Caco-2 (cell line): Measurements from ENCODE around the gene JUN. TPM values are rescaled to one million over a fixed set of nuclear protein-coding genes. Genes with fewer than 3 reads are reported as not detected.

ENCODE experiments used
- BruUV-seq: library from RNA; stranded (reverse); fragments of 400-500 nt; replicated peaks from 2 replicates; lab custom pipeline; 2021; lab: Mats Ljungman, UMichigan
- CTCF ChIA-PET: fragments of 300-600 bp; sonication (Branson Sonifier 250); formaldehyde crosslinking; loops from one replicate; lab custom pipeline; 2022; ENCODE audit warnings: antibody characterized with exemption; lab: Charles Lee
- POLR2A ChIA-PET: fragments of 300-600 bp; sonication (Branson Sonifier 250); formaldehyde crosslinking; loops from one replicate; lab custom pipeline; 2022; ENCODE audit warnings: antibody characterized with exemption; lab: Charles Lee
- DNase-seq, 2 experiments: peaks; one replicate each; pipeline versions ENCODE4 v3.0.0 to v3.0.0-alpha.2; 2020 to 2022
- H3K27me3 ChIP-seq: replicated peaks from 2 replicates; pipeline ENCODE4 v1.6.0; 2011; ENCODE audit warnings: low read length; ENCODE audit not compliant: control insufficient read depth, insufficient read depth
- H3K36me3 ChIP-seq: 2 replicates; pipeline ENCODE4 v1.5.1; 2011; ENCODE audit warnings: low read length; ENCODE audit not compliant: control insufficient read depth, insufficient read depth
- H3K4me1 ChIP-seq: fragments of 250-450 bp; sonication (Bioruptor Pico); 2 replicates; pipeline ENCODE4 v1.5.1; 2020; ENCODE audit warnings: mild to moderate bottlenecking
- H3K4me3 ChIP-seq: 2 replicates; pipeline ENCODE4 v1.5.1; 2011; ENCODE audit warnings: low read depth, mild to moderate bottlenecking, control low read depth, low read length
- H3K9me3 ChIP-seq: fragments of 250-450 bp; sonication (Bioruptor Pico); 2 replicates; pipeline ENCODE4 v1.5.1; 2020; ENCODE audit warnings: mild to moderate bottlenecking, moderate library complexity
- H3K27ac Mint-ChIP-seq: one replicate; pipeline ENCODE4 v1.8.0; 2022; ENCODE audit warnings: mixed read lengths; ENCODE audit not compliant: unreplicated experiment
- H3K27me3 Mint-ChIP-seq: one replicate; pipeline ENCODE4 v1.8.0; 2022; ENCODE audit warnings: mixed read lengths; ENCODE audit not compliant: insufficient read depth, unreplicated experiment
- H3K36me3 Mint-ChIP-seq: one replicate; pipeline ENCODE4 v1.8.0; 2022; ENCODE audit warnings: mild to moderate bottlenecking, mixed read lengths; ENCODE audit not compliant: insufficient read depth, unreplicated experiment
- H3K4me1 Mint-ChIP-seq: one replicate; pipeline ENCODE4 v1.8.0; 2022; ENCODE audit warnings: low read depth, mixed read lengths; ENCODE audit not compliant: unreplicated experiment
- H3K4me3 Mint-ChIP-seq: one replicate; pipeline ENCODE4 v1.8.0; 2022; ENCODE audit warnings: mild to moderate bottlenecking, moderate library complexity, mixed read lengths; ENCODE audit not compliant: unreplicated experiment
- H3K9me3 Mint-ChIP-seq: one replicate; pipeline ENCODE4 v1.8.0; 2022; ENCODE audit warnings: mixed read lengths; ENCODE audit not compliant: unreplicated experiment
- intact Hi-C: fragments of 100-400 bp; cut with micrococcal nuclease; formaldehyde crosslinking; loops from one replicate; pipeline ENCODE4 v1.10.0; 2022; ENCODE audit not compliant: unreplicated experiment
- total RNA-seq: library from RNA; stranded (reverse); gene quantifications from 2 replicates; pipeline ENCODE4 v1.2.3, GENCODE V29; 2022
- TF ChIP-seq, protein P1 (sequence below), 2 experiments: fragments of 200-600 bp in 1 of 2; IDR thresholded peaks; 1 replicate in 1 of 2; 2 replicates in 1 of 2; pipeline versions ENCODE4 v1.5.1 to v1.8.0; 2011 to 2022; ENCODE audit warnings: antibody characterized with exemption in 1 of 2, control low read depth in 1 of 2, inconsistent platforms in 1 of 2, low read depth in 1 of 2, low read length in 1 of 2, mild to moderate bottlenecking in 1 of 2, moderate library complexity in 1 of 2; ENCODE audit not compliant: insufficient read depth in 1 of 2, severe bottlenecking in 1 of 2, unreplicated experiment in 1 of 2

JUN gene
- total RNA-seq, 1 experiment from 2014 or later: 25.7 TPM

DNA sequence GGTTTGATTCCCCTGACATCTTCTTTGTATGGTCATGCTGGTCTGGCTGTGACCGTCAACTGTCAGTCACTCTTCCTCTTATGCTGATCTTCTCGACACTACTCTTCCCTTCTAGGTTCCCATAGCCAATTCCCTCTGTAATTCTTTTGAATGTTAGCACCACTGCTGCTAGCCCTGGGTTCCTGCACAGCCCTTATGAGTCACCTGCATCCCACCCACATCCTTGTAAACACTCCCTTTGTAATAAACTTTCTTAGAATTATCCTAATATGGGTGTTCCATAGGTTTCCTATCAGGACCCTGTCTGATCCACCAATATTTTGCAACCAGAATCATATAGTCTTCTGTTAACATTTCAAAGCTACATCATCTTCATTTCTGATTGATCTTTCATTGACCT is 37.1 kb downstream of the JUN start:
- CTCF ChIA-PET: no interaction called here
- no peak for DNase-seq
- Histone ChIP-seq H3K4me1 (no peaks in the 10 kb centered on the region), H3K36me3 (no peaks in the 10 kb centered on the region), H3K27me3 (no peaks in the 10 kb centered on the region), H3K4me3 (no peak overlapping the region), H3K9me3 (no peaks in the 10 kb centered on the region)
- no peaks in the 10 kb centered on the region for H3K36me3 Mint-ChIP-seq
- TF ChIP-seq, protein P1, sequence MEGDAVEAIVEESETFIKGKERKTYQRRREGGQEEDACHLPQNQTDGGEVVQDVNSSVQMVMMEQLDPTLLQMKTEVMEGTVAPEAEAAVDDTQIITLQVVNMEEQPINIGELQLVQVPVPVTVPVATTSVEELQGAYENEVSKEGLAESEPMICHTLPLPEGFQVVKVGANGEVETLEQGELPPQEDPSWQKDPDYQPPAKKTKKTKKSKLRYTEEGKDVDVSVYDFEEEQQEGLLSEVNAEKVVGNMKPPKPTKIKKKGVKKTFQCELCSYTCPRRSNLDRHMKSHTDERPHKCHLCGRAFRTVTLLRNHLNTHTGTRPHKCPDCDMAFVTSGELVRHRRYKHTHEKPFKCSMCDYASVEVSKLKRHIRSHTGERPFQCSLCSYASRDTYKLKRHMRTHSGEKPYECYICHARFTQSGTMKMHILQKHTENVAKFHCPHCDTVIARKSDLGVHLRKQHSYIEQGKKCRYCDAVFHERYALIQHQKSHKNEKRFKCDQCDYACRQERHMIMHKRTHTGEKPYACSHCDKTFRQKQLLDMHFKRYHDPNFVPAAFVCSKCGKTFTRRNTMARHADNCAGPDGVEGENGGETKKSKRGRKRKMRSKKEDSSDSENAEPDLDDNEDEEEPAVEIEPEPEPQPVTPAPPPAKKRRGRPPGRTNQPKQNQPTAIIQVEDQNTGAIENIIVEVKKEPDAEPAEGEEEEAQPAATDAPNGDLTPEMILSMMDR (IDR thresholded peaks at IDR 0.05; ENCODE audit: insufficient read depth in 1 of 2, low read depth in 1 of 2, low read length in 1 of 2, severe bottlenecking in 1 of 2, unreplicated experiment in 1 of 2): no peak
- no peaks in the 10 kb centered on the region for H3K9me3 Mint-ChIP-seq
- H3K27ac Mint-ChIP-seq: no peak overlapping the region
- no TSS peak for BruUV-seq
- H3K4me3 Mint-ChIP-seq: no peak overlapping the region
- intact Hi-C loops: no loop called here
- H3K27me3 Mint-ChIP-seq: no peaks in the 10 kb centered on the region
- POLR2A ChIA-PET: no interaction called here
- no peaks in the 10 kb centered on the region for H3K4me1 Mint-ChIP-seq

DNA sequence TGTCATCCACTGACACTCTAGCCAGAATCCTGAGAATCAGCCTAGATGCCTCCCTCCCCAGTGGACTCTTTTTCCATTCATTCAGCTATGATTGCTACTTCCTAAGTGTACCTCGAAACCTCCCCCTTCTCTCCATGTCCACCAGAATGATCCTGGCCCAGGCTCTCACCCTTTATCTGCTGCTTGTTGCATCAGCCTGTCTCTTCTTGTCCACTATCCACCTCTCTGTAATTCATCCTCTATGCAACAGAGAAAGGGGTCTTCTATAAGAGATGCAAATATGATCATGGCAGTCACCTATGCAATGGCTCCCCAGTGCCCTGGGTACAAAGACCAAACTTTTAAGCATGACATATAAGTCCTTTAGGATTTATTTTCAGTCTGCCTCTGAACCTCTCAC is 37.7 kb downstream of the JUN start:
- Mint-ChIP-seq H3K27ac (no peak overlapping the region), H3K4me3 (no peak overlapping the region), H3K9me3 (no peaks in the 10 kb centered on the region), H3K27me3 (no peaks in the 10 kb centered on the region), H3K4me1 (no peaks in the 10 kb centered on the region), H3K36me3 (no peaks in the 10 kb centered on the region)
- no peak for DNase-seq
- Histone ChIP-seq H3K4me1 (no peaks in the 10 kb centered on the region), H3K9me3 (no peaks in the 10 kb centered on the region), H3K36me3 (no peaks in the 10 kb centered on the region), H3K27me3 (no peaks in the 10 kb centered on the region), H3K4me3 (no peak overlapping the region)
- POLR2A ChIA-PET: no interaction called here
- CTCF ChIA-PET: no interaction called here
- intact Hi-C loops: no loop called here
- TF ChIP-seq, protein P1 (IDR thresholded peaks at IDR 0.05; ENCODE audit: insufficient read depth in 1 of 2, low read depth in 1 of 2, low read length in 1 of 2, severe bottlenecking in 1 of 2, unreplicated experiment in 1 of 2): no peak
- no TSS peak for BruUV-seq

DNA sequence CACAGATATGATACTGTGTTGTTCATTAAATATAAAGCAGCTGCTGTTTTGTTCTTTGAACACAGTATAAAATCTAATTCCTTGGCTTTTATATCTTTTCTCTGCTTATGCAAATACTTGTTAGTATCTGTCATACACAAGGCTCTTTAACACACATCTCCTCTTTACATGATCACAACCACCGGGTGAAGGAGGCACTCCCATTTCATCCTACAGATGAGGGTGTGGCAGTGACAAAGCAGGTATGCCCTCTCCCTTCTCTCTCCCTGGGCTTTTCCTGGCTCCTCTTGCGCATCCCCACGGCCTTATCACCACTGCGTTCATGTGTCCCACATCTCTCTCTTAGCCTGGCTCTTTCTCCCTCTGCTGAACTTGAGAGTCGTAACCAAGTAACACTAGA is 38.2 kb downstream of the JUN start:
- H3K4me1 Mint-ChIP-seq: no peaks in the 10 kb centered on the region
- H3K27me3 Mint-ChIP-seq: no peaks in the 10 kb centered on the region
- intact Hi-C loops: no loop called here
- TF ChIP-seq, protein P1 (IDR thresholded peaks at IDR 0.05; ENCODE audit: insufficient read depth in 1 of 2, low read depth in 1 of 2, low read length in 1 of 2, severe bottlenecking in 1 of 2, unreplicated experiment in 1 of 2): no peak
- CTCF ChIA-PET: no interaction called here
- no peak for DNase-seq
- Histone ChIP-seq H3K4me3 (no peak overlapping the region), H3K9me3 (no peaks in the 10 kb centered on the region), H3K27me3 (no peaks in the 10 kb centered on the region), H3K36me3 (no peaks in the 10 kb centered on the region), H3K4me1 (no peaks in the 10 kb centered on the region)
- BruUV-seq: no TSS peak
- no peak overlapping the region for H3K4me3 Mint-ChIP-seq
- POLR2A ChIA-PET: no interaction called here
- H3K27ac Mint-ChIP-seq: no peak overlapping the region
- no peaks in the 10 kb centered on the region for H3K9me3 Mint-ChIP-seq
- no peaks in the 10 kb centered on the region for H3K36me3 Mint-ChIP-seq
